ENCODE data around the gene KIF3C.
A peak's percentile ranks its signal among the peaks of the same experiment; 100 is the strongest.
"Not testable (repeated sequence)": the region's sequence is repeated elsewhere in the genome, so short reads cannot be mapped to it uniquely, and the experiment has no call there.

The KIF3C gene

GRCh38 chr2:25982273-25982967, at the start of gene KIF3C:
TSS of gene KIF3C (minus strand) at chr2:25982497. CDS start at chr2:25981917, 580 bp downstream.
- DNase-seq: peak; percentile 61 to 68

DNA sequence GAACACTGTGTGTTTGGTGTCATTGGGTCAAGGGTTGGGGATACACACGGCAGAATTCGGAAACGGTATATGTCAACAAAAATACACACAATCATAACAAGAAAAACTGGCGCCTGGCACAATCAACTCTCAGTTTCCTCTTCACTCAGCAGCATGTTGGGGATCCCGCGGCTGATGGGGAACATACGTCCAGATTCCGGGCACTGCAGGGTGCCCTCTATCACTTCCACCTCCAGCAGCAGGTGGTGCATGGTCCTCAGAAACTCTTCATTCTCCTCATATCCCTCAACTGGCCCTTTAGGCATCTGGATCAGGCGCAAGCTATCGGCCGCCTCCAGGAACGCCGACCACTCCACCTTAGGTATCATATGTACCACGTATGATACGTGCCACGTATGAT, 45.8 kb upstream of the KIF3C start:
- DNase-seq: not testable (repeated sequence)

DNA sequence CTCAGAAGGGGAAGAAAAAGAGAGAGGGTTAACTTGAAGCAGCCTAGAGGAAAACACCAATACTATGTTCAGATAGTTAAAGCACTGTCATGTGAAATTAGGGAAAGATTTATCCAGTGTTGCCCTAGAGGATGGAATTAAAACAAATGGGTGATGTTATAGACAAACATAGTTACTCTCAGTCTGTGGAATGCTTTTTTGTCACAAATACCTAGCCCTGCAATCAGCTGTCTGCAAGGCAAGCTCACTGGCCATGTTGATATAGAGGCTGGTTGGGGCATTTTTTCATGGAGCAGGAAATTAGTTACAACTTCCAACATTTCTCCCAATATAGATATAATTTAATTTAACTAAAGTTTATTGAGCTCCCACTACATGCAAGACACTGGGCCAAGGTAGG, 43.2 kb upstream of the KIF3C start:
- DNase-seq: no peak

DNA sequence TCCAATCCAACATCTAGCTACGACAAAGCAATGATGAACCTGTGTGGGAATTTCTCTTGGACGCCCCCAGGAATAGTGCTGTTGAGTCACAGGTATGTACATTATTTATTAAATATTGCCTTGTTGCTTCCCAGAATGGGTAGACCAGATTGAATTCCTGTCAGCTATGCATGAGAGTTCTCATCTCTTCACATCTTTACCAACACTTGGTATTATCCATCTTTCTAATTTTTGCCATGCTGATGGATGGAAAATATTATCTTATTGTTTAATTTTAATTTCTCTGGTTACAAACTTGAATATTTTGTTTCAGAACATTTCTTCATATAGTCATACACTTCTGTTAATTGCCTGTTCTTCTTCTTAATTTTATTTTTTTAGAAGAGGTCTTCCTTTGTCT, 42.0 kb upstream of the KIF3C start:
- DNase-seq: no peak

GRCh38 chr2:26020231-26020640, 37.9 kb upstream of the KIF3C start:
- no peak for DNase-seq

GRCh38 chr2:26018184-26019055, 36.1 kb upstream of the KIF3C start:
- peak; percentile 13 for DNase-seq

GRCh38 chr2:26017464-26018183, 35.3 kb upstream of the KIF3C start:
- DNase-seq: no peak

DNA sequence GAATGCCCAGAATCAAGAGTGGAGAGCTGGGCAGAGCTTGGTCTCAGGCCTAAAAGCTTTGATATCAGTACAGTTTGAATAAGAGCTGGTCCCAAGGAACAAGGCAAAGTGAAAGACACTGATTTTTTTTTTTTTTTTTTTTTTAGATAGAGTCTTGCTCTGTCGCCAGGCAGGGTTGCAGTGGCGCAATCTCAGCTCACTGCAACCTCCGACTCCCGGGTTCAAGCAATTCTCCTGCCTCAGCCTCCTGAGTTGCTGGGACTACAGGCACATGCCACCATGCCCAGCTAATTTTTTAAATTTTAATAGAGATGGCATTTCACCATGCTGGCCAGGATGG, 34.4 kb upstream of the KIF3C start:
- not testable (repeated sequence) for DNase-seq

- DNase-seq: no peak
Measured at GRCh38 chr2:26016012-26016705, 33.9 kb upstream of the KIF3C start.

GRCh38 chr2:26013668-26014067, 31.4 kb upstream of the KIF3C start:
- no peak for DNase-seq

GRCh38 chr2:26011990-26012856, 29.9 kb upstream of the KIF3C start:
- no peak for DNase-seq

DNA sequence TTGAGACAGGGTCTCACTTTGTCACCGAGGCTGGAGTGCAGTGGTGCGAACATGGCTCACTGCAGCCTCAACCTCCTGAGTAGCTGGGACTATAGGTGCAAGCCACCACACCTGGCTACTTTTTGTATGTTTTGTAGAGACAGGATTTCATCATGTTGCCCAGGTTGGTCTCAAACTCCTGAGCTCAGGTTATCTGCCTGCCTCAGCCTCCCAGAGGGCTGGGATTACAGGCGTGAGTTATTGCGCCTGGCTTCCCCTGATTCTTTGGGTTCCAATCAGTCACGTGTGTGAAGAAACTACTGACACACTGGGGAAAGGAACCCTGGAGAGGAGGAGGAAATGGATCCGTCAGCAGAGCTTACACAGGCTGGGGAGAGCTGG, 29.3 kb upstream of the KIF3C start:
- no peak for DNase-seq

- DNase-seq: no peak
Measured at GRCh38 chr2:26010943-26011342, 28.6 kb upstream of the KIF3C start.

DNA sequence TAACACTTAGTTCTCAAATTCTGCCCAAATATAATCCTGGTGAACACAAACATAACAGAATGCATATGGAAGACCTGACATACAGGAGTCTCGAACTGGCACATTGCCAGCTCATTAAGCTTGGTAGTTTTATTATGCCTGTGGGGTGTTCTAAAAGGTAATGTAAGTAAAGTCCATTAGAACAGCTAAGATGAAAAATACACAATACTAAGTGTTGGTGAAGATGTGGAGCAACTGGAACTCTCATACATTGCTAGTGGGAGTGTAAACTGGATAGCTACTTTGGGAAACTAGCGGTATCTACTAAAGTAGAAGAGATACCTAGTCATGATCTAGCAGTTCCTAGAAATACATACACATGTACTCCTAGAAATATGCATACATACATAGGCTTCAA, 27.3 kb upstream of the KIF3C start:
- no peak for DNase-seq

DNA sequence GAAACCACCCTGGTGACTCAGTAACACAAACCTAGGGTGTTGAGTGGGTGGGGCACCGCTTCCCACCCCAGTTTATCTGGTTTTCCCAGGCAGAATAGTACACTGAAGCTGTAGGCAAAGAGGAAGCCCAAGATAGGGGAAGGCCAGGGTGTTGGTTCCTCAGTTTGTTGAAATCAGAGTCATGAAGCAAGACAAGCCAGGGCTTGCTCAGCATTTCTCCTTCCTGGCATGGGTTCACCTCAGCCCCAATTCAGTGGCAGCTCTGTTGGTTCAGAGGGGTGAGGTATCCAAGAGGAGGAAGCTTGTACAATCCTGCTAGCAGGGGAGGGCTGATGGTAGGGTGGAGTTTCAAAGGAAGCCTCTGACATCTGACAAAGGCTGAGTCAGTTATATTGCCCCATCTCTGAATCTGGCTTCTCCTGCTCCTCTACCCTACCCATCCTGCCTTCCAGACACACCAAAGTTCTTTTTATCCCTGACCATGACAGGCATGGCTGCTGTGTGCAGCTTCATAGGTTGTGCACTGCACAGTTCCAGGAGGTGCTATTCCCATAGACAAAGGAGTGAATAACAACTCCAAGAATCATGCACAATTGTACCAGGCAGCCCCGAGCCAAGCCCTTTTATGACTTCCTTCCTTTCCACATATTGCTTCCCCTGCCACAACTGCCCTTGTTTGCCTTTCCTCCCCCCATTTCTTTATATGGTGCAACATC, 26.7 kb upstream of the KIF3C start:
- no peak for DNase-seq

GRCh38 chr2:26008095-26008494, 25.8 kb upstream of the KIF3C start:
- DNase-seq: no peak

DNA sequence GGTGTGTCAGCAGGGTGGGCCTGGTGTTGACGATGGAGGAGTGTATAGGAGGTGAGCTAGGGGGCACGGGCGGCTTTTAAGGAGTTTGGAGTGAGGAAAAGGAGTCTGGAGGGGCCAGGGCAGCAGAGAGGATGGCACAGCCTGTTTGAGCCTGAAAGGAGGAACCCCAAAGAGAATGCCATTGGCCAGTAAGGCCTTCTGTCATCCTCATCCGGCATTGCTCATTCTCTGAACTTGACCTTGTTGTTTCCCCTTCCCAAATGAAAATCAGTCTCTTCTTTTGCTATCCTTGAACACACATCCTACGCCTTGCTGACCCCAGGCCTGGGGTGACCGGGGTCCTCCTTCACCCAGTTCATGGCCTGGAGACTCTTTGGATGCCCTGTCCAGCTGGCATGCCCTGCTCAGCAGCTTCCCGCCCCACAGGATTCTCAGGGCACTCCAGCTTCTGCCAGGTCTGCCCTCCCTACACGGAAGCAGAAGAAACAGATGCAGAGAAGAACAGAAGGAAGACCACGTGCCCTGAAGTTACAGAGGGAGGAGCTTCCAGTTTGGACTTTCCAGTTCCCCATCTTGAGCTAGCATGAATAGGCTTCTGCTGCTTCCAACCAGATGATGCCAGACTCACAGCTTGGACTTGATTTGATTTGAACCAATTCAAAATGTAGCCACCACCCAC, 20.5 kb upstream of the KIF3C start:
- no peak for DNase-seq

GRCh38 chr2:26001743-26002351, 19.6 kb upstream of the KIF3C start:
- DNase-seq: no peak

DNA sequence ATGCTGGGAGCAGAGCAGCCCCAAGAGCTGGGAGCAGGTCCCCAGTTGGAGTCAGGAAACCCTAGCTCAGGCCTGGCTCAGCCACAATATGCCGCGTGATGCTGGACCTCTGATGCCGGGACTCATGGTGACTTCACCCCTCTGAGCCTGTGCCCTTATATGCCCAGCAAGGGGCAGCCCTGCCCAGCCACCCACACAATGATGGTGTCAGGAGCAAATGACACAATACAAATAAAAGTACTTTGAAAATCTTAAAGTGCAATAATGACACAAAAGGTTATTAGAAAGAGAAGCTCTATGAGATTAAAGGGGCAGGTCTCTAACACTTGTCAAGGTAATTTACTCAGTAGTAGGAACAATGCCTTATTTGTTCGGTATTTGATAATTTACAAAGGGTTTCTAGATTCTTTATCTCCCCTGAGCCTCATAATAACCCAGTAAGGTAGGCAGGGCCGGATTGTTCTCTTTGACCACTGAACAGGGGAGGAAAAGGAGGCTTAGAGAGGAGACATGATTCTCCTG, 18.3 kb upstream of the KIF3C start:
- no peak for DNase-seq

- DNase-seq: not testable (repeated sequence)
Measured at GRCh38 chr2:25999406-25999805, 17.1 kb upstream of the KIF3C start.

Measured in activated CD4-positive, alpha-beta T cell treated with anti-CD3 and anti-CD28 coated beads for 4 hours (primary cell).